Midbrain (tissue), 1 donor: Measurements from ENCODE around the gene MXI1.
A peak's percentile ranks its signal among the peaks of the same experiment; 100 is the strongest.

Source experiments
- DNase-seq: peaks from one replicate; lab custom pipeline; 2025; lab: John Stamatoyannopoulos, UW

The MXI1 gene

DNA sequence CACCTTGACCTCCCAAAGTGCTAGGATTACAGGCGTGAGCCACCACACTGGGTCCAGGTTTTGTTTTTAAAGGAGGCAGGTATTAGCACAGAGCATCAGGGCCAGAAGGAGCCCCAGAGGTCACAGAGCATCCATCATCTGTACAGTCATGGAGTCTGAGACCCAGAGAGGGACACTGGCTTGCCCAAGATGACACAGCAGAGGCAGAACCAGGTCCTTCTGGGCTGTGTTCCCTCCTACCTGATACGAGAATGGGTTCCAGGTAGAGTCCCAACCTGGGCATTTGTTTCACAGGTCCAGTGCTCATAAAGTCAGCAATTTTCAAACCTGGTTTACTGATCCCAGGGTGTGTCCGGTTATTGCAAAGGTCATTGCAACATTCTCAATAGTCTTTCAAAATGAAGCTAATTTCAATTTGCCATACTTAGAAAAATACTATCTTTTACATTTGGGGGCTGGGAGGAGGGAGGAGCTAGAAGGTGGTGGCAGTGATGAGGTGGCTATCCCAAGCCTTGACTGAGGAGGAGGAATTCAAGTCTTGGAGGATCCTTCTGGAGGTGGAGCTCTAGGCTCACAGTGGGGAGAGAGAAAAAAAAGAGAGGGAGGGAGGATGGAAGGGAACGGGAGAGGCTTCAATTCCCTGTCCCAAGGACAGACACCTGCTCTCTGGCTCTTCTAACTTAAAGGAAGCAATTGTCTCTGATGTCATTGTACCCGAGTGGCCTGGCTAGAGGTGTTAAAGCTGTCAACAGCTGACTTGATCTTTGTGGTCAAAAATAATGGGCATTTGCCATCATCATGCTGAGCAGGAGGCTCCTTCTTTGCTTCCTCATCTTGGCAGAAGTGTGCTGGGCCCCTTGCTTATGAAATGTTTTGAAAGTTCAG, 8.1 kb downstream of the MXI1 start:
- DNase-seq: no peak

DNA sequence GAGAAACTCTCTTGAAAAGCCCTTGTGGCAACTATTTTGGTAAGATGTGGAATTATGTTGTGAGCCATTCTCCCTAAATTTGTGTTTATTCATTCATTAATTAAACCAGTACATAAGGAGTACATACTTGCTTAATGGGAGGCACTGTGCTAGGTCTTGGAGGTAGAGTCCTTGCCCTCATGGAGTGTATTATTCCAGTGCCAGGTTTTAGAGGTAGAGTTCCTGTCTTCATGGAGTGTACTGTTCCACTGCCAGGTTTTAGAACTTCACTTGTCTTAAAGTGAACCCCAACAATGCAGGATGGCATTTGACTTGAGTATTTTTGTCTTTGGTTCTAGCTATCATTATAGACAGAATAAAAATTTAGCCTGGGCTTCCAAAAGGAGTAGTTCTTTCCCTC, 8.8 kb downstream of the MXI1 start:
- DNase-seq: no peak

DNA sequence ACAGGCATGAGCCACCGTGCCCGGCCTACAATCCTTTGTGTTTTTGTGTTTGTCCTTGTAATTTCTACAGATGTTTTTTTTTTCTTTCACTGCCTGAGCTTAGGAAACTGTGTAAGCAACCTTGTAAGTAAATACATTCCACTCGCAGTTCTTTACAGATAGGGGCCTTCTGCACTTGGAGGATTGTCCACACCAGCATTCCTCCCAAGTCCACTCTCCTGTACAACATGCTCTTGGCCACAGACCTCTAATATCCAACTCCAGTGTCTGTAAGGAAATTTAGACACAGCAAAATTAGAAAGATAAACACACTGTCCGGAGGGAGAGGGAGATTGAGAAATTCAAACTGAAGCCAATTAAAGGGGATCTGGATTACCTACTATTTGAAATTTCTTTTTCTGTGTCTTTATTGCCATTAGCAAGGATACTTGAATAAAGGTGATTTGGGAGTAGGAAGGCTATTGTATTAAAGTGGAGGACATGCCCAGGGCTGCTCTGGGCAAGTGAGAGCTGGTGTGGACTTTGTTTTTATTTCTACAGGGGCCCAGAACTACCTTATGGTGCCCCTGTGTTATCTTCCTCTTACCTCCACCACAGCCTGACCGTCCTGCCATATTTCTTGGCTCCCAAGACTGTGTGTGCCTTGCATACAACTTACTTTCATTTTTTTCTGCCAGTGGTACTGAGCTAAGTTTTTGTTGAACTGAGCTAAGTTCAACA, 9.7 kb downstream of the MXI1 start:
- DNase-seq: no peak

DNA sequence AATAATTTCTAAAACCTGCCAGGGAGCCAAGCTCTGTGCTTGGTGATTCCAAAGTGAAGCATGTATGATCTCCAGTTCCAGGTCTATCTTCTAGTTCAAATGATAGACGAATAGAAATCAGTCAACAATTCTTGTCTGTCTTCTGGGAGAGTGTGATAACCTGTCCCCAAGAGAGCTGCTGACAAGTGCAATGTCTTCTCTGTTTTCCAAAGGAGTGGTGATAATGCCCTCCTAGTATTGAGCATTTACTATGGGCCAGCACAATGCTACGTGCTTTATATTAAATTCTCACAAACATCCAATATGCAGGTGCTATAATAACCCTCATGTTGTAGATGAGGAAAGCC, 10.2 kb downstream of the MXI1 start:
- DNase-seq: no peak

DNA sequence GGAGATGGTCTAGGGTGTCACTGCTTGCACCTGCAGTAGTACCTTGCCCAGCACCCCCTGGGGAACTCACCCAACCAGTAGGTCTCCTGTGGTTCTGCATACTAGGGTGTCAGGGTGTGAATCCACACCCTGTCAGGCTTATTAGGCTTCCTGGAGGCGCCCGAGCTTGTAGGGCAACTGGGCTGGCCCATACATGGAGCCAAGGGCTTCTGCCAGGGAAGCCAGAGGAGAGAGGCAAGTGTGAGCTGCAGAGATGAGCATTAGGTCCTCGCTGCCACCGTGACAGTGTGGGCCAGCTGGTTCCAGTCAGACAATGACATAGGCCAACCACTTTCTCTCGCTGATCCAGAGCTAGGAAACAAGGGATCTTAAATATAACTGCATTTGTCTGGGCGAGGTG, 11.2 kb downstream of the MXI1 start:
- no peak for DNase-seq

DNA sequence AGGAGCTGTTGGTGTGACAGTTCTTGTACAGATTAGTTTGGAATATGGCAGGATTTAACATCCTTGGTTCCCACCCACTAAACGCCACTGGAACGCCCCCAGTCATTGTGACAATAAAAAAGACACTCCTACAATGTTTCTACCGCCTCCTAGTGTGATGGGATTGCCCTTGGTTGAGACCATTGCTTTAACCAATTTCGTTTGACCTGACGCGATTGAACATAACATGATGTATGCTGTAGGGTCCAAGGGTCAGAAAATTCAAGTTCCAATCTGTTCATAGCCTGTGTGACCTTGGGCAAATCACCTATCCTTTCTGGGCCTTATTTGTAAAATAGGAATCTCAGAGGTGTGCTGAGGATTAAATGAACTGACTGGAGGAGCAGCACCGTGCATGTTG, 12.5 kb downstream of the MXI1 start:
- no peak for DNase-seq

DNA sequence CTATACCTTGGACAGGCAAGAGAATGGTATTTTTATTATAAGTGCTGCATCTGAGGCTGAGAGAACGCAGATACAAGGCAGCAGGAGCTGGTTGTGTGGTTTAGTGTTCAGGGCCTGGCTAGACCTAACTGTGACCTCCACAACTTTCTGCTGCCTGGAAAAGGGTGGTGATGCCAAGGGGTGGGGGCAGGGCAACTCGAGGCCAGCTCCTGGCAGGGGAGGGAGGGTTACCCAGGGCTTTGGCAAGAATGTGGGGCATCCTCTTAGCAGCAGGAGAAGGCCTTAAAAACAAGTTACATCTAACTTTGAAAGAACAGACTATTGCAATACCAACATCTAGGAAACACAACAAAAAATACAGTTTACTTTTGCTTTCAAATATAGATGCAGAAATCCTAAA, 13.0 kb downstream of the MXI1 start:
- peak; percentile 44 for DNase-seq

DNA sequence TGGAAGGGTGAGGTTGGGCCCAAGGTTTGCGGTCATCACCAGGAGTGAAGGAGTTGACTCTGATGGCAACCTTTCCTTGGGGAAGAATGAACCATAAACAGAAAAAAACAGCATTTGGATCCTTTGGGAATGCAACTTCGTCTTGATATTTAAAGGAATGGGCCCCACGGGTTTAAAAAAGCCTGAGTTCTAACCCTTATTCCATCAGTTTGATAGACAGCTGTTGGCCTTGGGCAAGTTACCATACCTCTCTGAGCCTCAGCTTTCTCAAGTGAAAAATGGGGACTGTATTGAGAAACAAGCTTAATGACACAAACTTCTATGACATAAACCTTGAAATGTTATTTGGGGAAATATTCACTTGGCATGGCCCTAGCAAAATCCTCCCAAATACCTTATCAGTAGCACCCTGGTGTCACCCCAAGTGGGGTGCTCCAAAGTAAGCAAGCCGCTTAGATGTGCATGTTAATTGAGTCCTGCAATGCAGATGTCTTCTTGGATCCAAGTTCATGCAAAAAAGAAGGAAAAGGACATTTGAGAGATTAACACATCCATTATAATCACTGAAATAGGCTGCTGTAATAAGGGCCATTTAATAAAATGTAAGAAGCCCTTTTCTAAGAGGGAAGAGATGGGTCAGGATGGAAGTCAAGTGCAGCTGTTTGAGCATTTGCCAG, 13.8 kb downstream of the MXI1 start:
- DNase-seq: no peak

DNA sequence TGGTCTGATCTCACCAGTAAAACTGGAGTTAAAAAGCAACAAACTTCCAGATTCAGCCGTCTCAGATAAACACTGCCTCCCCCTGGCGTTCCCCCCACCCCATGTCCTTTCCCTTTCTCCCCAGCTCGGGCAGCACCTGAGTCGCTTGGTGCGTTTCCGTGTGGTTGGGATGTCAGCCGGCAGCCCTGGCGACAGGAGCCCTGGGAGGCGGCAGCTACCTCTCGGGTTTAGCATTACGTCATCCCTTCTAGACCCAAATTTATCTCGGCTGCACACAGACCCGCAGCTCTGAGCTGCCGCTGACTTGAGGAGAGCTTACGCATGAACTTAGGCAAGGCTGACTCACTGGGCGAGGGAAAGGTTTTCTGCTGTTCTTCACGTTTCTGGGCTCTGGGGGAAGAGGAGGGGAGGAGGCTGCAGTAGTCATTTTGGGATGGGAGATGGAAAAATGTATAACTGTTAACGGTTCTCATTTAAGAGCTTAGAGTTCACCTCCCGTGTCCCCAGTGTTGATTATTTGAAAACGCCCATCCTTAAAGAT, 14.4 kb downstream of the MXI1 start:
- DNase-seq: peak; percentile 80

DNA sequence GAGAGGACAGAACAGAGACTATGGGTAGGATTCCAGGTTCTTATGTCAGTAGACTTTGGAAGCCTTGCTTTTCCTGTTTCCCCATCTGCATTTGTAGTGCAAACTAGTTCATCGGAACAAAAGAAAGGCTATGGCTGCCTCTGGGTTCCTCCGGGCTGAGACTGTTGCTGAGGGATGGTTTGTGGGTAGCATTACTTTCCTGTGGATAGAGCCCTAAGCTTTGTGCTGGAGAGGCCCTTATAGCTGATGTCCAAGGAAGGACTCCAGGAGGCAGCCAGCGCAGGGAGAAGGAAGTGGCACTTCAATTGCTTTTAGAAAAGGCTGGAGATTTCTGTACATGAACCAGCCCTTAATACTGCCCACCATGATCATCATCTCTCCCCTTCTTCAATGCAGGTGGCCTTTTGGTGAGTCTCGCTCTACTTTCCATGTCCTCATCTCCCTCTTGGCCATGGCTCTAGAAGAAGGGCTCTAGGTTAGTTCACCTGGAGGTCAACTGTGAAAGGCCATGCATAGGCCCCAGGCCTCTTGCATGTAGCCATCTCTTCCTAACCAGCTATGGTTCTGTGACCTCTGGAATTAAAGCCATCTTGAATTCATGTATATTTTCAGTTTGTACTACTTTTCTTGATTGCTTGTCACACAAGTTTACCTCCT, 15.4 kb downstream of the MXI1 start:
- no peak for DNase-seq

DNA sequence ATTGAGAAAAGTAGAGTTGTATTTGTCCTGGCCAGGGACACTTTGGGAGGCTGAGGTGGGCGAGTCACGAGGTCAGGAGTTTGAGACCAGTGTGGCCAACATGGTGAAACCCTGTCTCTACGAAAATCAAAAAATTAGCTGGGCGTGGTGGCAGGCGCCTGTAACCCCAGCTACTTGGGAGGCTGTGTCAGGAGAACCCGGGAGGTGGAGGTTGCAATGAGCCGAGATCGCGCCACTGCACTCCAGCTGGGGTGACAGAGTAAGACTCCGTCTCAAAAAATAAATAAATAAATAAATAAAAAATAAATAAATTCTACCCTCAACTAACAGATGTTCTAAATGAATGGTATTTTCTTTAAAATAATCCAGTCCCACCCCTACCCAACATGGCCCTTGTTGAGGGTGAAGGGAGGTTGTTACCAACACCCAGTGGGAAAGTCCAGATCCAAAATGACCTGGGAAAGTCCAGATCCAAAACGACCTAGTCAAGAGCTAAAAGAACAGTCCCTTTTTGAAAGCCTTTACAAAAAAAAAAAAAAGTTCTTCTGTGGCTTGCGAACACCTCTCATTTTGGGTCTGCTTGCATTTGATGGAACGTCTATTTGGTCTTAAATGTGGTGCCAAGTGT, 16.0 kb downstream of the MXI1 start:
- DNase-seq: no peak

DNA sequence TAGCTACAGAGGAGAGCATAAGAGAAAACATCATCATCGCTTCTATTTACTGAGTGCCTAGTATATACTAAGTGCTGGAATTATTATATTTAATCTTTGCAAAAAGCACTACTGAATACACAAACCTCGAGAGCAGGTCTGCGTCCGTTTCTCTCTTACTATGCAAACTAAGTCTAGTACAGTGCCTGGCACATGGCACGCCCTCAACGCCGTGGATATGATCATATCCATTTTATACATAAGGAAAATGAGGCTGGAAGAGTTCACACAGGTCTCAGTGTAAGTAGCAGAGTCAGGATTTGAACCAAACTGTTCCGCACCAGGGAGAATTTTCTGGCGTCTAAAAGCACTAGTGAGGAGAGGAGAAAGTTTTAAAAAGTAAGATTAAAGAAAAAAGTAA, 17.6 kb downstream of the MXI1 start:
- DNase-seq: no peak

DNA sequence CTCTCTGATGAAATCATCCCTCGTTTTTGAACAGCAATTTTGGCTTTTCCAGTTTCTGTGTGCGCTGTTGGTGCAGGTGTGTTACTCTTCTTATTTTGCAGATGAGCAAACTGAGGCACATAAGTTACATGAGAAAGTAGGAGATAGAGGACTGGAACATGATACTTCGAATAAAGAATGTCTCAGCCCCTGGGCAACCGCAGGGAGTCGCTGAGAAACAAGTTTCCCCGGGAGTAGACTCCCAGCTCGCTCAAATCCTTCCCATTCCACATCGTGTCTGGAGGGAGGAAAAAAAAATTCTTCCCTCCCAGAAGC, 18.0 kb downstream of the MXI1 start:
- no peak for DNase-seq

DNA sequence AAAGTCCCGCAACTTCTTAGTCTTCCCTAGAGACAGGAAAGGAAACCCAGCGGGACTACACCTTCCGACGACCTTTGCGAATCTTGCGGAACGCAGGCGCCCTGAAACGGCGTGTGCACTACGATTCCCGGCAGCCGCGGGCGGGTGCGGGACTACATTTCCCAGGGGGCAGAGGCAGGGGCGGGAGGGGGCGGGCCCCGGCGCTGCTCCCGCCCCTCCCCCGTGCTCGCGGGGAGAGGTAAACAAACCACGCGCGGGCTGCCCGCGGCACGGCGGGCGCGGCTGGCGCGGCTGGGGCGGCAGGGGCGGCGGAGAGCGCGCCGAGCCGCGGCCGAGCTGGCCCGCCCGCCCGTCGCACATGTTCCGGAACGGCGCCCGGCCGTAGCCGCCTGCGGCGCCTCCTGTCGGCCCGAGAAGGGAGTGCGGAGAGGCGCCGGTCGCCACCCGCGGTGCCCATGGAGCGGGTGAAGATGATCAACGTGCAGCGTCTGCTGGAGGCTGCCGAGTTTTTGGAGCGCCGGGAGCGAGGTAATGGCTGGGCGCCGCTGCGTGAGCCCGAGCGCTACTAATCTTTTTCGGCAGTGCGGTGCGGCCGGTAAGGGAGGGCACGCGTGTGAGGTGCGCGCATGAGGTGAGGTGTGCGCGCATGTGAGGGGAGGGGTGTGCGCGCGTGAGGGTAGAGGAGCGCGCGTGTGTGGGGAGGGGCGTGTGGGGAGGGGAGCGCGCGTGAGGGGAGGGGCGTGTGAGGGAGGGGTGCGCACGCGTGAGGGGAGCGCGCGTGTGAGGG, 18.5 kb downstream of the MXI1 start:
- DNase-seq: peak; percentile 96

DNA sequence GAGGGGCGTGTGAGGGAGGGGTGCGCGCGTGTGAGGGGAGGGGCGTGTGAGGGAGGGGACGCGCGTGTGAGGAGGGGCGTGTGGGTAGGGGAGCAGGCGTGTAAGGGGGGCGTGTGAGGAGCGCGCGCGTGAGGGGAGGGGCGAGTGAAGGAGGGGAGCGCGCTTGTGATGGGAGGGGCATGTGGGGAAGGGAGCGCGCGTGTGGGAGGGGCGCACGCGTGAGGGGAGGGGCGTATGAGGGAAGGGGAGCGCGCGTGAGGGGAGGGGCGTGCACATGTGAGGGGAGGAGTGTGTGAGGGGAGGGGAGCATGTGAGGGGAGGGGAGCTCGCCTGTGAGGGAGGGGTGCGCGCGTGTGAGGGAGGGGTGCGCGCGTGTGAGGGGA, 19.1 kb downstream of the MXI1 start:
- peak; percentile 93 for DNase-seq

DNA sequence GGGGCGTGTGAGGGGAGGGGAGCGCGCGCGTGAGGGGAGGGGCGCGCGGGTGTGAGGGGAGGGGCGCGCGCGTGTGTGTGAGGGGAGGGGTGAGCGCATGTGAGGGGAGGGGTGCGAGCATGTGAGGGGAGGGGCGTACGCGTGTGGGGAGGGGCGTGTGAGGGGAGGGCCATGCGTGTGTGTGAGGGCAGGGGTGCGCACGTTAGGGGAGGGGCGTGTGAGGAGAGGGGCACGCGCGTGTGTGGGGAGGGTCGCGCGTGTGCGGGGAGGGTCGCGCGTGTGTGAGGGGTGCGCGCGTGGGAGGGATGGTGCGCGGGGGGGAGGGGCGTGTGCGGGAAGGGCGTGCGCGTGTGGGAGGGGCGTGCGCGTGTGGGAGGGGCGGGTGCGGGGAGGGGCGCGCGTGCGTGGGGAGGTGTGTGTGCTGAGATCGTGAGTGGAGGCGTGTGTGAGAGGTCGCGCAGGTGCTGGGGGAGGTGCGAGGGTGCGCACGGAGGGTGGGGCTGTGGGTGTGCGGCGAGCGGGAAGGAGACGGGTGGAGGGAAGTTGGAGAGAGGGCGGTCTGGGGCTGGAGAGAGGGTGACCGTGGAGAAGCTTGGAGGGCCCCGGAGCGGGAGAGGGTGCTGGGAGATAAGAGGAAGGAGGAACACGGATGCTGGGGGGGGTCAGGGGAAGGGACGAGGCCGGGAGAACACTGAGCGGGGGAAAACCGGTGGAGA, 19.7 kb downstream of the MXI1 start:
- DNase-seq: peak; percentile 61

DNA sequence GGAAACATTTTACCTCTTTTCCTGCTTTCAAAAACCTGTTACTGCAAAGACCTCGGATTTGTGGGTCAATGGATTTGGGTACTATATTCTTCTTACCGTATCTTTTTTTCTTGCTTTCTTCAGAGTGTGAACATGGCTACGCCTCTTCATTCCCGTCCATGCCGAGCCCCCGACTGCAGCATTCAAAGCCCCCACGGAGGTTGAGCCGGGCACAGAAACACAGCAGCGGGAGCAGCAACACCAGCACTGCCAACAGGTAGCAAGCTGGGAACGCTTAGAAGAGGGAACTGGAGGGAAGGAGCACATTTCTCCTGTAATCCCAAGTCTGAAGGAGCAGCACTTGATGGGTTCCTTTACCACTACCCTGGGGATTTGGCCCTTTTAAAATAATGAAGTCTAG, 20.7 kb downstream of the MXI1 start:
- DNase-seq: no peak

DNA sequence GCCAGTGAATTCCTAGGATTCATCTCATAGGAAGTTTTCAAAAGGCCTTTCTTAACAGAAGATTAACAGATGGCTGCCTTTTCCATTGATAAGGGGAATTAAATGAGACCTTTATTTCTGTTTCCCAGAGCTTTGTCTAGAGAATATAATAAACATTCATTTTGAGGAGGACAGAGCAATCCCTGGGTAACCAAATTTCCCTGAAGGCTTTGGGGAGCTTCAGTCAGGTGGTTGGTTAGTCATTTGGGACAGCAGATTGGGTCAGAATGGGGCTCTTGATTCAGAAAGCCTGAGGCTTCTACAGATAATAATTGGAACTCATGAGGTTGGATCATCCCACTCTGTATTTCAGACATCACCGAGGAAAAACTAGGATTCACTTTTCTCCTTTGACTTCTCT, 21.8 kb downstream of the MXI1 start:
- DNase-seq: no peak

DNA sequence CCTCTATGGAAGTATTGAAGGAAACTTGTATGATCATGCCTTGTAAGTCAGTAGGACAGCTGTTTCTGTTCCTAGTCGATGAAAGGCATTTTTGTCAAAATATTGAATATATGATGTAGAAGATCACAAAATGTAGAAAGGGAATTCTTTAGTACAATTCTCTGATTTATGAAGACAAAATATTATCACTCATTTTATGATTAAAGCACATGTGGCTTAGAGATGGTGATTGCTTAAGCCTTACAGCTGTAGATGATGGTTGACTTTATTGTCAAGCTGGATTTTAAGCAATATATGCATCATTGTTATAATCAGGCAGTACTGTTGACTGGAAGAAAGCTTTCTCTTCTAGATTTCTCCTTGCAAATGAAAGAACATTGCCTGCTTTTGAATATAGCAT, 26.4 kb downstream of the MXI1 start:
- no peak for DNase-seq

DNA sequence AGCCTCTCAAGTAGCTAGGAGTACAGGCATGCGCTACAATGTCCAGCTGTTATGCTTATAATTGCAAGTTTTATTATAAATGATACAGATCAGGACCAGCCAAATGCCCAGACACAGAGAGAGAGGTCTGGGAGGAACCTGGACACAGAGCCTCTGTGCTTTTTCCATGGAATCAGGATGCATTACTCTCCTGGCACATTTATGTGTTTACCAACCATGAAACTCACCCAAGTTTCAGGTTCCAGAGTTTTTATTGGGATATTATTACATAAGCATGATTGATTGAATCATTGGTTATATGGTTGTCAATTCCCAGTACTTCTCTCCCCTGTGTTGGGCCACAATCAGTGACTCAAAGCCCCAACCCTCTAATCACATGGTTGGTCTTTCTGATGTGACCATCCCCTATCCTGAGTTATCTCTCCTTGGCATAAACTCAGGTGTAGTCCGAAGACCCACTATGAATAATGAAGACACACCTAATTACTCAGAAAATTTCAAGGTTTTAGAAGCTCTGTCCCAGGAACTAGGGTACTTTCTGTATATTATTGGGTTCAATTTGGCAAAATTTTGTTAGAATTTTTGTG, 30.6 kb downstream of the MXI1 start:
- DNase-seq: no peak
